GM08714 (cell line): ENCODE data around the gene RAPH1.

Experiments
- H3K4me3 ChIP-seq: fragments of 200-500 bp; sonication (Bioruptor generic); 2 replicates; pipeline ENCODE4 v1.5.1; 2014; ENCODE audit warnings: mild to moderate bottlenecking, low read length, inconsistent platforms
- ZNF274 ChIP-seq: IDR thresholded peaks from 2 replicates; pipeline ENCODE4 v1.6.1; 2012; ENCODE audit warnings: mild to moderate bottlenecking, low read depth, low read length

RAPH1 gene

GRCh38 chr2:203359450-203359849 lies 175.7 kb downstream of the RAPH1 start:
- no peak overlapping the region for H3K4me3 ChIP-seq
- no peak for TF ChIP-seq ZNF274

- no peak overlapping the region for H3K4me3 ChIP-seq
- no peak for TF ChIP-seq ZNF274
Measured at GRCh38 chr2:203354966-203355365, 180.1 kb downstream of the RAPH1 start.

GRCh38 chr2:203352604-203353255 lies 182.4 kb downstream of the RAPH1 start:
- H3K4me3 ChIP-seq: no peak overlapping the region
- TF ChIP-seq ZNF274: no peak

- no peak for TF ChIP-seq ZNF274
- H3K4me3 ChIP-seq: no peak overlapping the region
Measured at GRCh38 chr2:203347375-203347774, 187.7 kb downstream of the RAPH1 start.

- H3K4me3 ChIP-seq: no peak overlapping the region
- TF ChIP-seq ZNF274: no peak
Measured at GRCh38 chr2:203346612-203347011, 188.5 kb downstream of the RAPH1 start.

GRCh38 chr2:203344667-203345066 lies 190.4 kb downstream of the RAPH1 start:
- no peak for TF ChIP-seq ZNF274
- H3K4me3 ChIP-seq: no peak overlapping the region
